GM10266 (cell line): ENCODE data around the gene PFKP.

Experiments
- DNase-seq: peaks from one replicate; pipeline ENCODE4 v3.0.0; 2012; ENCODE audit errors: extremely low spot score
- CTCF ChIP-seq: IDR thresholded peaks from 2 replicates; pipeline ENCODE4 v1.5.1; 2012; ENCODE audit warnings: mild to moderate bottlenecking, low read depth; ENCODE audit not compliant: control insufficient read depth, insufficient read depth; ENCODE audit errors: missing control alignments

Gene PFKP

DNA sequence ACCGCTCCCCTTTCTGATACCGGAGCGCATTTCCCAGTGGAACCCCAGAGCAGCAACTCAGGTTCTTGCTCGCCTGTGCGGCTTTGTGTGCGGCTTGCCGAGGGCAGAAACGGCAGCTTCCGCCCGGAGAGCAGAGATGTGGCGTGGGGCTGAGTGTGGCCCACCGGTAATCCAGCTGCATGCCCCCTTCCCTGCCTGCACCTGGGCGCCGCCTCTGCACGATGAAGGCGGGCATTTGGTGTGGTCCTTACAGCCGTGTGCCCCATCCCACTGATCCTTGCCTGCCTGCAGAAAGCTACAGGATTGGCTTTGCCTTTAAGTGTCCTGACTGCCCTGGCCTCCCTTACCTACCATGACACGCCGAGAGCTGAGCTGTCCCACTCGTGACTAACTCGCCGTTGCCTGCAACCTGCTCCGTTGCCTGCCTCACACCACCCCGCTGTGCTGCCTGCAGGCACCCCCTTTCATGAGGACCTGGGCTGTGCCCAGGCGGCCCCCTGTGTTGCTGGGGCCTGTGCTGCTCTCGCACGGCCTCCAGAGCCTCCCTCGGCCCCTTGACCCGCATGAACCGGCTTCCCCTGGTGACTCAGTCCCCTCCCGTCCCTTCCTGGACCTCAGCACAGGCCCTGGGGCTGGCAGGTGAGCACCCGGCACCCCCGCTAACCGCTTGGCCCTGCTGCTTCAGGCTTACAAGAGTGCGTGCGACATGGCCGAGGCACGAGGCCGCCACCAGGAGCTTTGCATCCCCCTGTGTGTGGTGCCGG lies 57.2 kb downstream of the PFKP start:
- TF ChIP-seq CTCF: no peak
- no peak for DNase-seq

- DNase-seq: no peak
- TF ChIP-seq CTCF: no peak
Measured at GRCh38 chr10:3125527-3126170, 58.3 kb downstream of the PFKP start.

GRCh38 chr10:3126249-3126648 lies 58.9 kb downstream of the PFKP start:
- TF ChIP-seq CTCF: no peak
- no peak for DNase-seq

- TF ChIP-seq CTCF: no peak
- DNase-seq: no peak
Measured at GRCh38 chr10:3126741-3127346, 59.5 kb downstream of the PFKP start.

DNA sequence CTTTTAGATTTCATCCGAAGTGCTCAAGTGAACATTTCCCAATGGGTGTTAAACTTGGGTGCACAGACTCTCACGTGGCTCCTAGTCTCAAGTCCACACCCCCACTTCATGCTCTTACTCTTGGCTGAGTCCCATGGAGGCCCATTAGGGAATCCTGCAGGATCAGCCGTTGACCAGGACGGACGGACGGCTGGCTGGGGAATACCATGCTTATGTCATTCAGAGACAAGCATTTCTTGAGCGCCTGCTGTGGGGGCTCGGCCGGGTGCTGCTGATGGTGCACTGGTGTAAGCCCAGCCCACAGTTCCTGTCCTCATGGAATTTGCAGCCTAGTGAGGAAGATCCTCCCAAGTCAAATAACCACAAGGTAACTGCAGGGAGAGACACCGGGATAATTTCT lies 60.6 kb downstream of the PFKP start:
- TF ChIP-seq CTCF: no peak

DNA sequence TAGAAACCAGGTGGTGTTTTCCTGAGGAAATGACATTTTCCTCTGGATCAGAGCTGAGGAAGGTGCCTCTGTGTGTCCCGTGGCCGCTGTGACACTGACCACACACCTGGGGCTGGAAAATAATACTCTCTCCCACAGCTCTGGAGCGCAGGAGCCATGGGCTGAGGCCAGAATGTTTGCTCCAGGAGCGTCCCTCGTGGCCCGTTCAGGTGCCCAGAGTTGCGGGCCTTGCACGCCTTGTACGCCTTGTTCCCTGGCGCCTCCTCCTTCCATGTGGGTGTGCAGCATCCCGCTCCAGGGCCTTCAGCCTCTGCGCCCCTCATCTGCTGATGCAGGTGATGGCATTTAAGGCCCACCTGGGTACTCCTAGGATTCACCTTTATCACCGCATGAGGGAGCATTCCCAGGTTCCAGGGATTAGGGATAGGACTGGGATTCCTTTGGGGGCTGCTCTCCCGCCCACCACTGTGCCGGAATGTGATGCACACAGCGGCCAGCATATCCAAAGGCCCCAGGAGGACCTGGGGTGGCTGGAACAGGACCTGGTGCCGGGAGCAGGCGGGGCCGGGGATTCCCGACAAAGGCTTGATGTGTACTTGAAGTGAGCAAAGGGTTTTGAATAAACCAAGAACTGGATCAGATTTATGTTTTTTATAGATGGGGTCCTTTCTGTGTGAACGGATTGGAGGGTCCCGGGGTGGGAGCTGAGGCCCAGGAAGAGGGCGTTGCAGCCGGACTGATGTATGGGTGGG lies 61.2 kb downstream of the PFKP start:
- no peak for DNase-seq
- TF ChIP-seq CTCF: no peak

More for the DNA sequence above, 60.6 kb downstream of the PFKP start:
- DNase-seq: no peak
